SK-N-SH treated with all-trans-retinoic acid at 6 μM for 48 hours (cell line): Measurements from ENCODE around the gene OR13A1.

Experiments used
- ATAC-seq: fragments of 200-7000 bp; cut with Tn5 transposase; 3 replicates; pipeline ENCODE4 v1.9.1; 2020; ENCODE audit warnings: mild to moderate bottlenecking, moderate library complexity
- ARNTL ChIP-seq: fragments of 450-650 bp; formaldehyde crosslinking; IDR thresholded peaks from 2 replicates; pipeline ENCODE4 v1.5.0; 2020; ENCODE audit warnings: low read depth, mild to moderate bottlenecking, moderate library complexity, borderline replicate concordance
- BACH2 ChIP-seq: fragments of 250-450 bp; sonication (Bioruptor Pico); IDR thresholded peaks from 2 replicates; pipeline ENCODE4 v1.9.0; 2021; ENCODE audit warnings: mild to moderate bottlenecking, borderline replicate concordance
- CSDC2 ChIP-seq: fragments of 250-450 bp; sonication (Bioruptor Pico); IDR thresholded peaks from 2 replicates; pipeline ENCODE4 v1.5.0; 2020; ENCODE audit warnings: mild to moderate bottlenecking, moderate library complexity
- CSRNP3 ChIP-seq: fragments of 250-450 bp; sonication (Bioruptor Pico); IDR thresholded peaks from 2 replicates; pipeline ENCODE4 v1.5.1; 2021; ENCODE audit warnings: mild to moderate bottlenecking, moderate library complexity
- ESRRG ChIP-seq: fragments of 250-450 bp; sonication (Bioruptor Pico); IDR thresholded peaks from 2 replicates; pipeline ENCODE4 v1.6.1; 2021; ENCODE audit warnings: mild to moderate bottlenecking
- GLIS3 ChIP-seq: fragments of 250-450 bp; sonication (Bioruptor Pico); IDR thresholded peaks from 2 replicates; pipeline ENCODE4 v1.5.0; 2020; ENCODE audit warnings: mild to moderate bottlenecking, moderate library complexity
- OSR1 ChIP-seq: fragments of 250-450 bp; sonication (Bioruptor Pico); IDR thresholded peaks from 2 replicates; pipeline ENCODE4 v1.8.0; 2022; ENCODE audit warnings: moderate library complexity, mild to moderate bottlenecking, inconsistent platforms
- PATZ1 ChIP-seq: fragments of 250-450 bp; sonication (Bioruptor Pico); IDR thresholded peaks from 2 replicates; pipeline ENCODE4 v1.8.0; 2020; ENCODE audit warnings: mild to moderate bottlenecking, moderate library complexity, borderline replicate concordance
- POU6F1 ChIP-seq: fragments of 250-450 bp; sonication (Bioruptor Pico); IDR thresholded peaks from 2 replicates; pipeline ENCODE4 v1.8.0; 2021; ENCODE audit warnings: low read depth, mild to moderate bottlenecking, moderate library complexity, borderline replicate concordance
- PPARA ChIP-seq: fragments of 250-450 bp; sonication (Bioruptor Pico); IDR thresholded peaks from 2 replicates; pipeline ENCODE4 v1.5.0; 2020; ENCODE audit warnings: mild to moderate bottlenecking, borderline replicate concordance
- RARB ChIP-seq: fragments of 250-450 bp; sonication (Bioruptor Pico); IDR thresholded peaks from 2 replicates; pipeline ENCODE4 v1.8.0; 2021; ENCODE audit warnings: mild to moderate bottlenecking, moderate library complexity
- SNAI2 ChIP-seq: fragments of 250-450 bp; sonication (Bioruptor Pico); IDR thresholded peaks from 2 replicates; pipeline ENCODE4 v1.5.0; 2020; ENCODE audit warnings: mild to moderate bottlenecking, moderate library complexity
- TOX ChIP-seq: fragments of 250-450 bp; sonication (Bioruptor Pico); IDR thresholded peaks from 2 replicates; pipeline ENCODE4 v1.8.0; 2021; ENCODE audit warnings: mild to moderate bottlenecking, moderate library complexity, borderline replicate concordance
- TSHZ2 ChIP-seq: fragments of 250-450 bp; sonication (Bioruptor Pico); IDR thresholded peaks from 2 replicates; pipeline ENCODE4 v1.5.0; 2020; ENCODE audit warnings: mild to moderate bottlenecking, moderate library complexity
- ZC3H10 ChIP-seq: fragments of 250-450 bp; sonication (Bioruptor Pico); IDR thresholded peaks from 2 replicates; pipeline ENCODE4 v1.5.1; 2021; ENCODE audit warnings: mild to moderate bottlenecking, moderate library complexity
- ZFP3 ChIP-seq: fragments of 250-450 bp; sonication (Bioruptor Pico); IDR thresholded peaks from 2 replicates; pipeline ENCODE4 v1.5.0; 2020; ENCODE audit warnings: mild to moderate bottlenecking, moderate library complexity
- ZFP30 ChIP-seq: fragments of 450-650 bp; formaldehyde crosslinking; IDR thresholded peaks from 2 replicates; pipeline ENCODE4 v1.5.0; 2022; ENCODE audit warnings: mild to moderate bottlenecking, moderate library complexity
- ZNF565 ChIP-seq: fragments of 450-650 bp; formaldehyde crosslinking; conservative IDR thresholded peaks from 2 replicates; pipeline ENCODE4 v1.5.0; 2020; ENCODE audit warnings: low read depth, mild to moderate bottlenecking, moderate library complexity
- ZNF70 ChIP-seq: fragments of 450-650 bp; formaldehyde crosslinking; IDR thresholded peaks from 2 replicates; pipeline ENCODE4 v1.5.0; 2020; ENCODE audit warnings: mild to moderate bottlenecking, moderate library complexity
- ZNF8 ChIP-seq: fragments of 450-650 bp; formaldehyde crosslinking; IDR thresholded peaks from 2 replicates; pipeline ENCODE4 v1.5.0; 2020; ENCODE audit warnings: mild to moderate bottlenecking, moderate library complexity

OR13A1 gene

GRCh38 chr10:45325116-45325515, 9.7 kb upstream of the OR13A1 start:
- ATAC-seq, result no peak
- TF ChIP-seq TOX (CRISPR knock-in tag) (no peak), POU6F1 (CRISPR knock-in tag) (no peak), RARB (CRISPR knock-in tag) (no peak), ZFP30 (CRISPR knock-in tag) (no peak), CSRNP3 (no peak)

DNA sequence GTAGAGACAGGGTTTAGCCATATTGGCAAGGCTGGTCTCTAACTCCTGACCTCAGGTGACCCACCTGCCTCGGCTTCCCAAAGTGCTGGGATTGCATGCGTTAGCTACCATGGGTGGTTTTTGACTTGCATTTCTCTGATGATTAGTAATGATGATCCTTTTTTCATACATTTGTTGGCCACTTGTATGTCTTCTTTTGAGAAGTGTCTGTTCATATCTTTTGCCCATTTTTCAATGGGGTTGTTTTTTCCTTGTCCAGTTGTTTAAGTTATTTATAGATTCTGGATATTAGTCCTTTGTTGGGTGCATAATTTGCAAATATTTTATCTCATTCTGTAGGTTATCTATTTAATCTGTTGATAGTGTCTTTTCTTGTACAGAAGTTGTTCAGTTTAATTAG, 4.3 kb upstream of the OR13A1 start:
- ATAC-seq, result no peak
- no peak for TF ChIP-seq PPARA (CRISPR knock-in tag)
- TF ChIP-seq GLIS3 (CRISPR knock-in tag), result no peak
- no peak for TF ChIP-seq ZFP3 (CRISPR knock-in tag)

GRCh38 chr10:45313264-45313873, 2.0 kb downstream of the OR13A1 start:
- TF ChIP-seq PATZ1 (CRISPR knock-in tag) (no peak), ARNTL (no peak), ZC3H10 (CRISPR knock-in tag) (no peak), PPARA (CRISPR knock-in tag) (no peak), ZFP30 (CRISPR knock-in tag) (no peak), RARB (CRISPR knock-in tag) (no peak), ZFP3 (CRISPR knock-in tag) (no peak), BACH2 (CRISPR knock-in tag) (no peak), OSR1 (no peak), POU6F1 (CRISPR knock-in tag) (no peak)
- no peak for ATAC-seq

DNA sequence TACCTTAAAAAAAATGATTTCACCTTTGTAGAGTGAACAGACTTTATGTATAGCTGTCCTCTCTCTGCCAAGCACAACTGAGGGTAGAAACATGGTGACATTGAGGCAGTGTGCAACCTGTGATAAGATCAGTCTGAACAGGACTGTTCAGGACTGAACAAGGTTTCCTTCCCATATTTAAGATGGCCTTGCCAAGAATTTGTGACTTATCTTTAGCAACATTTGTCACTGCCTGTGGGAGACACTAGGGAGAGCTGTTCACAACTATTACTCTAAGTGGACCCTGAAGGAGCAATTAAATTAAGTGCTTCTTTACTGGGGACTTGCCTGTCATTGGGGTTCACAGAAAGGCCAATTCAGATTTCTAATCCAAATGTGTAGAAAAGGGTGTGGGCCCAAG, 6.7 kb downstream of the OR13A1 start:
- no peak for ATAC-seq
- no peak for TF ChIP-seq ZFP30 (CRISPR knock-in tag)
- no peak for TF ChIP-seq POU6F1 (CRISPR knock-in tag)
- no peak for TF ChIP-seq ESRRG (CRISPR knock-in tag)
- no peak for TF ChIP-seq OSR1
- TF ChIP-seq ZNF8 (CRISPR knock-in tag), result no peak
- TF ChIP-seq CSDC2 (CRISPR knock-in tag), result no peak
- no peak for TF ChIP-seq BACH2 (CRISPR knock-in tag)
- no peak for TF ChIP-seq SNAI2 (CRISPR knock-in tag)

DNA sequence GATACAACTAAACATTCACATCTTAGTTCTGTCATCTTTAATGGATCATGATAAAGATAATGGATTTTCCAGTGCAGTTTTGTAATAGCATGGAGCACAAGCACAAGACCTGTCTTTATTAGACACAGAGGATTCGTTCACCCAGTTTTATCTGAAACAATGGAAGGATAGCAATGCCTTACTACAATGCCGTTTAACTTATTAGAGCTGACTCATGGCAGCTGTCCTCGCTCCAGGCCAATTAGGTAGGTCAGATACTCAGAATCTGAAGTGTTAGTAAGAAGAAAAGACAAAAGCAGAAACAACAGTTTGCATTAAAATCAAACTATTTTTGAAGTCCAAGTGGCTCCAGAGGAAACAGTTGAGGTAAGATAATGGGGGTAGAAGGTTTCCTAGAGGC, 12.8 kb downstream of the OR13A1 start:
- ATAC-seq, result no peak
- TF ChIP-seq ZNF8 (CRISPR knock-in tag) (no peak), TOX (CRISPR knock-in tag) (no peak), CSRNP3 (no peak), ZNF565 (no peak), ZFP3 (CRISPR knock-in tag) (no peak), TSHZ2 (CRISPR knock-in tag) (no peak), ZC3H10 (CRISPR knock-in tag) (no peak), GLIS3 (CRISPR knock-in tag) (no peak), ZNF70 (CRISPR knock-in tag) (no peak), OSR1 (no peak), SNAI2 (CRISPR knock-in tag) (no peak)
